Loucy (cell line): ENCODE results near the gene TAB3.

ENCODE experiments used
- H2AFZ ChIP-seq: fragments of 200-600 bp; sonication (generic); 2 replicates; pipeline ENCODE4 v1.6.0; 2016; ENCODE audit warnings: antibody characterized with exemption, mild to moderate bottlenecking, low read length, moderate library complexity
- H3F3A ChIP-seq: fragments of 200-600 bp; 2 replicates; pipeline ENCODE4 v1.6.0; 2016; ENCODE audit warnings: antibody characterized with exemption, low read depth, mild to moderate bottlenecking
- H3K27me3 ChIP-seq: fragments of 200-600 bp; sonication (generic); 2 replicates; pipeline ENCODE4 v1.6.1; 2014; ENCODE audit warnings: low read length, mild to moderate bottlenecking; ENCODE audit not compliant: insufficient read depth, poor library complexity, severe bottlenecking
- H3K36me3 ChIP-seq: fragments of 200-600 bp; sonication (generic); 2 replicates; pipeline ENCODE4 v1.6.1; 2016; ENCODE audit warnings: low read length; ENCODE audit not compliant: insufficient read depth
- H3K4me1 ChIP-seq: fragments of 200-600 bp; sonication (generic); 2 replicates; pipeline ENCODE4 v1.5.1; 2014; ENCODE audit warnings: low read length, mild to moderate bottlenecking; ENCODE audit not compliant: insufficient read depth, poor library complexity, severe bottlenecking
- H3K4me2 ChIP-seq: fragments of 200-600 bp; sonication (generic); 2 replicates; pipeline ENCODE4 v1.6.0; 2014; ENCODE audit warnings: antibody characterized with exemption, low read length, low read depth, mild to moderate bottlenecking; ENCODE audit not compliant: poor library complexity, severe bottlenecking
- H3K4me3 ChIP-seq: fragments of 200-600 bp; sonication (generic); 2 replicates; pipeline ENCODE4 v1.5.1; 2014; ENCODE audit warnings: low read length, mild to moderate bottlenecking, mixed read lengths; ENCODE audit not compliant: poor library complexity, severe bottlenecking
- H3K79me2 ChIP-seq: fragments of 200-600 bp; sonication (generic); 2 replicates; pipeline ENCODE4 v1.6.1; 2014; ENCODE audit warnings: low read length; ENCODE audit not compliant: insufficient read depth
- H3K9ac ChIP-seq: fragments of 200-600 bp; sonication (generic); 2 replicates; pipeline ENCODE4 v1.6.0; 2014; ENCODE audit warnings: mild to moderate bottlenecking, low read depth, low read length, moderate library complexity; ENCODE audit not compliant: poor library complexity, severe bottlenecking
- H3K9me2 ChIP-seq: fragments of 200-600 bp; sonication (generic); replicated peaks from 2 replicates; pipeline ENCODE4 v1.6.1; 2016; ENCODE audit warnings: low read depth, low read length, mixed read lengths
- H3K9me3 ChIP-seq: fragments of 200-600 bp; sonication (generic); 2 replicates; pipeline ENCODE4 v1.6.1; 2014; ENCODE audit warnings: mild to moderate bottlenecking, antibody characterized with exemption, low read length, low read depth; ENCODE audit not compliant: insufficient read depth
- H4K20me1 ChIP-seq: fragments of 200-600 bp; sonication (generic); 2 replicates; pipeline ENCODE4 v1.6.0; 2014; ENCODE audit warnings: antibody characterized with exemption, low read length, mild to moderate bottlenecking; ENCODE audit not compliant: insufficient read depth, poor library complexity, severe bottlenecking
- EZH2phosphoT487 ChIP-seq: fragments of 200-600 bp; IDR thresholded peaks from 2 replicates; pipeline ENCODE4 v1.6.1; 2018; ENCODE audit warnings: antibody characterized with exemption, mild to moderate bottlenecking, moderate library complexity, borderline replicate concordance
- TF ChIP-seq, protein P1 (sequence below): fragments of 200-600 bp; sonication (generic); conservative IDR thresholded peaks from 2 replicates; pipeline ENCODE4 v1.5.1; 2014; ENCODE audit warnings: mild to moderate bottlenecking, antibody characterized with exemption, low read length

TAB3 gene

DNA sequence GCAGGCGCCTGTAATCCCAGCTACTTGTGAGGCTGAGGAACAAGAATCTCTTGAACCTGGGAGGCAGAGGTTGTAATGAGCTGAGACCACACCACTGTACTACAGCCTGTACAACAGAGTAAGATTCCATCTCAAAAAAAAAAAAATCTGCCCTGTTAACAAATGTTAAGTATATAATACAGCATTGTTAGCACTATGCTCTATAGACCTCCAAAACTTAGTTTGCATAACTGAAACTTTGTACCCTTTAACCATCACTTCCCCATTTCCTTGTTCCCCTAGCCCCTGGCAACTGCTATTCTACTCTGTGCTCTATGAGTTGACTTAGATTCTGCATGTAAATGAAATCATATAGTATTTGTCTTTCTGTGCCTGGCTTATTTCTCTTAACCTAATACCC lies 76.7 kb downstream of the TAB3 start:
- no peaks in the 10 kb centered on the region for H3K27me3 ChIP-seq

DNA sequence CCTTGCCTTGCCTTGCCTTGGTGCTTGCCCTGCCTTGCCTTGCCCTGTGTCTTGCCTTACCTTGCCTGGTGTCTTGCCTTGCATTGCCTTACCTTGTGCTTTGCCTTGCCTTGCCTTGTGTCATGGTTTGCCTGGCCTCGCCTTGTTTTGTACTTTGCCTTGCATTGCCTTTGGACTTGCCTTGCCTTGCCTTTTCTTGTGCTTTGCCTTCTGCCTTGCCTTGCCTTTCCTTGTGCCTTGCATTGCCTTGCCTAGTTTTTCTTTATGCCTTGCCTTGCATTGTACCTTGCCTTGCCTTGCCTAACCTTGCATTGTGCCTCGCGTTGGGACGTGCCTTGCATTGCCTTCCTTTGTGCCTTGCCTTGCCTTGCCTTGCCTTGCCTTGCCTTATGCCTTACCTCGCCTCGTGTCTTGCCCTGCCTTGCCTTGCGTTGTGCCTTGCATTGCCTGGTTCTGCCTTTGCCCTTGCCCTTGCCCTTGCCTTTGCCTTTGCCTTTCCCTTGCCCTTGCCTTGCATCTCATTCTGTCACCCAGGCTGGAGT lies 82.8 kb downstream of the TAB3 start:
- no peaks in the 10 kb centered on the region for H3K9me3 ChIP-seq
- H3K79me2 ChIP-seq = no peaks in the 10 kb centered on the region
- H3K9ac ChIP-seq = no peak overlapping the region
- H3K4me1 ChIP-seq = no peaks in the 10 kb centered on the region
- no peak overlapping the region for H3K4me2 ChIP-seq
- no peak overlapping the region for H3K4me3 ChIP-seq
- H3K36me3 ChIP-seq = no peaks in the 10 kb centered on the region
- H4K20me1 ChIP-seq = no peaks in the 10 kb centered on the region
- no peaks in the 10 kb centered on the region for H3K9me2 ChIP-seq
- no peaks in the 10 kb centered on the region for H3F3A ChIP-seq
- H3K27me3 ChIP-seq = no peaks in the 10 kb centered on the region
- TF ChIP-seq, protein P1, sequence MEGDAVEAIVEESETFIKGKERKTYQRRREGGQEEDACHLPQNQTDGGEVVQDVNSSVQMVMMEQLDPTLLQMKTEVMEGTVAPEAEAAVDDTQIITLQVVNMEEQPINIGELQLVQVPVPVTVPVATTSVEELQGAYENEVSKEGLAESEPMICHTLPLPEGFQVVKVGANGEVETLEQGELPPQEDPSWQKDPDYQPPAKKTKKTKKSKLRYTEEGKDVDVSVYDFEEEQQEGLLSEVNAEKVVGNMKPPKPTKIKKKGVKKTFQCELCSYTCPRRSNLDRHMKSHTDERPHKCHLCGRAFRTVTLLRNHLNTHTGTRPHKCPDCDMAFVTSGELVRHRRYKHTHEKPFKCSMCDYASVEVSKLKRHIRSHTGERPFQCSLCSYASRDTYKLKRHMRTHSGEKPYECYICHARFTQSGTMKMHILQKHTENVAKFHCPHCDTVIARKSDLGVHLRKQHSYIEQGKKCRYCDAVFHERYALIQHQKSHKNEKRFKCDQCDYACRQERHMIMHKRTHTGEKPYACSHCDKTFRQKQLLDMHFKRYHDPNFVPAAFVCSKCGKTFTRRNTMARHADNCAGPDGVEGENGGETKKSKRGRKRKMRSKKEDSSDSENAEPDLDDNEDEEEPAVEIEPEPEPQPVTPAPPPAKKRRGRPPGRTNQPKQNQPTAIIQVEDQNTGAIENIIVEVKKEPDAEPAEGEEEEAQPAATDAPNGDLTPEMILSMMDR = no peak
- TF ChIP-seq EZH2phosphoT487 = no peak
- H2AFZ ChIP-seq = no peak overlapping the region

More for the DNA sequence above, 76.7 kb downstream of the TAB3 start:
- no peaks in the 10 kb centered on the region for H3K36me3 ChIP-seq
- H3K9me3 ChIP-seq = no peaks in the 10 kb centered on the region
- H3K4me1 ChIP-seq = no peaks in the 10 kb centered on the region
- no peaks in the 10 kb centered on the region for H3K79me2 ChIP-seq
- no peaks in the 10 kb centered on the region for H3F3A ChIP-seq
- no peak for TF ChIP-seq EZH2phosphoT487
- TF ChIP-seq, protein P1 = no peak
- H3K4me3 ChIP-seq = no peak overlapping the region
- no peaks in the 10 kb centered on the region for H4K20me1 ChIP-seq
- peak overlapping the region; percentile 36; the same call in 1 of the 2 replicates for H2AFZ ChIP-seq
- H3K9me2 ChIP-seq = no peaks in the 10 kb centered on the region
- H3K9ac ChIP-seq = no peak overlapping the region
- H3K4me2 ChIP-seq = no peak overlapping the region

DNA sequence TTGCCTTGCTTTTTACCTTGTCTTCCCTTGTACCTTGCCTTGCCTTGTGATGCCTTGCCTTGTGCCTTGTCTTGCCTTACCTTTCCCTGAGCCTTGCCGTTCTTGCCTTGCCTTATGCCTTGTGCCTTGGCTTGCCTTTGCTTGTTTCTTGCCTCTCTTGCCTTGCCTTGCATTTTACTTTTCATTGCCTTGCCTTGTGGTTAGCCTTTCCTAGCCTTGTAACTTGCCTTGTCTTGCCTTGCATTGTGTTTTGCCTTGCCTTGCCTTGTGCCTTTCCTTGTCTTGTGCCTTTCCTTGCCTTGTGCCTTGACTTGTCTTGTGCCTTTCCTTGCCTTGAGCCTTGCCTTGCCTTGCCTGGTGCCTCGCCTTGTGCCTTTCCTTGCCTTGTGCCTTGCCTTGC lies 84.6 kb downstream of the TAB3 start:
- H3K36me3 ChIP-seq = no peaks in the 10 kb centered on the region
- H3K9me3 ChIP-seq = no peaks in the 10 kb centered on the region
- no peak overlapping the region for H3K4me2 ChIP-seq
- no peaks in the 10 kb centered on the region for H4K20me1 ChIP-seq
- H3K9ac ChIP-seq = no peak overlapping the region
- no peaks in the 10 kb centered on the region for H3F3A ChIP-seq
- H3K4me3 ChIP-seq = no peak overlapping the region
- no peak for TF ChIP-seq EZH2phosphoT487
- TF ChIP-seq, protein P1 = no peak
- no peak overlapping the region for H2AFZ ChIP-seq
- H3K4me1 ChIP-seq = no peaks in the 10 kb centered on the region
- H3K79me2 ChIP-seq = no peaks in the 10 kb centered on the region
- H3K27me3 ChIP-seq = no peaks in the 10 kb centered on the region
- no peaks in the 10 kb centered on the region for H3K9me2 ChIP-seq
